GM21515 (cell line): ENCODE data around the gene ANKRD44.

Experiments used
- ATAC-seq: cut with Tn5 transposase; IDR thresholded peaks from one replicate; pipeline ENCODE4 v1.9.1; 2021; ENCODE audit not compliant: unreplicated experiment

The ANKRD44 gene

GRCh38 chr2:196967116-196967515 is 343.5 kb downstream of the ANKRD44 start:
- no peak for ATAC-seq

- no peak for ATAC-seq
These were observed 344.5 kb downstream of the ANKRD44 start for GRCh38 chr2:196966061-196966460.

GRCh38 chr2:196965651-196966050 is 344.9 kb downstream of the ANKRD44 start:
- no peak for ATAC-seq

- ATAC-seq = no peak
These were observed 346.6 kb downstream of the ANKRD44 start for GRCh38 chr2:196963961-196964360.

GRCh38 chr2:196963043-196963442 is 347.5 kb downstream of the ANKRD44 start:
- no peak for ATAC-seq

GRCh38 chr2:196962325-196962724 is 348.3 kb downstream of the ANKRD44 start:
- no peak for ATAC-seq

GRCh38 chr2:196961889-196962288 is 348.7 kb downstream of the ANKRD44 start:
- peak; percentile 99 for ATAC-seq

- no peak for ATAC-seq
These were observed 350.7 kb downstream of the ANKRD44 start for GRCh38 chr2:196959734-196960338.

GRCh38 chr2:196959281-196959680 is 351.3 kb downstream of the ANKRD44 start:
- ATAC-seq = no peak

- ATAC-seq = no peak
These were observed 352.6 kb downstream of the ANKRD44 start for GRCh38 chr2:196957881-196958525.

- no peak for ATAC-seq
These were observed 353.1 kb downstream of the ANKRD44 start for GRCh38 chr2:196957442-196957841.

- ATAC-seq = no peak
These were observed 354.5 kb downstream of the ANKRD44 start for GRCh38 chr2:196956069-196956468.

- ATAC-seq = no peak
These were observed 355.5 kb downstream of the ANKRD44 start for GRCh38 chr2:196955036-196955435.

GRCh38 chr2:196954001-196954400 is 356.6 kb downstream of the ANKRD44 start:
- ATAC-seq = no peak

- no peak for ATAC-seq
These were observed 357.6 kb downstream of the ANKRD44 start for GRCh38 chr2:196952936-196953335.

GRCh38 chr2:196951973-196952372 is 358.6 kb downstream of the ANKRD44 start:
- no peak for ATAC-seq

GRCh38 chr2:196949116-196949515 is 361.5 kb downstream of the ANKRD44 start:
- ATAC-seq = no peak

GRCh38 chr2:196944570-196944969 is 366.0 kb downstream of the ANKRD44 start:
- peak; percentile 95 for ATAC-seq

GRCh38 chr2:196941398-196942078 is 369.0 kb downstream of the ANKRD44 start:
- ATAC-seq = no peak

- ATAC-seq = no peak
These were observed 371.2 kb downstream of the ANKRD44 start for GRCh38 chr2:196939371-196939770.
